DMS79 treated with DMSO at 0.1 percent for 48 hours (cell line): ENCODE measurements around the gene SAMD4A.

Experiments used
- DNase-seq: peaks from one replicate; lab custom pipeline; 2025; lab: John Stamatoyannopoulos, UW

SAMD4A gene

GRCh38 chr14:54565785-54566409 is 1.0 kb upstream of the SAMD4A start:
- peak; percentile 37 for DNase-seq

- peak; percentile 33 for DNase-seq
Observed at GRCh38 chr14:54567224-54567638, 303 bp downstream of the SAMD4A start.

GRCh38 chr14:54567639-54568561 is 972 bp downstream of the SAMD4A start:
- DNase-seq, result peak; percentile 44

- DNase-seq, result no peak
Observed at GRCh38 chr14:54568821-54569595, 2.1 kb downstream of the SAMD4A start.

GRCh38 chr14:54570047-54570446 is 3.1 kb downstream of the SAMD4A start:
- no peak for DNase-seq

GRCh38 chr14:54570631-54571415 is 3.9 kb downstream of the SAMD4A start:
- DNase-seq, result no peak

GRCh38 chr14:54572316-54572715 is 5.4 kb downstream of the SAMD4A start:
- no peak for DNase-seq

GRCh38 chr14:54574528-54574927 is 7.6 kb downstream of the SAMD4A start:
- DNase-seq, result no peak

GRCh38 chr14:54577494-54577893 is 10.6 kb downstream of the SAMD4A start:
- DNase-seq, result no peak

GRCh38 chr14:54577977-54578376 is 11.0 kb downstream of the SAMD4A start:
- no peak for DNase-seq

- DNase-seq, result no peak
Observed at GRCh38 chr14:54579621-54580020, 12.7 kb downstream of the SAMD4A start.

- DNase-seq, result no peak
Observed at GRCh38 chr14:54580933-54581332, 14.0 kb downstream of the SAMD4A start.

GRCh38 chr14:54582334-54582733 is 15.4 kb downstream of the SAMD4A start:
- no peak for DNase-seq

- no peak for DNase-seq
Observed at GRCh38 chr14:54584097-54584496, 17.2 kb downstream of the SAMD4A start.

GRCh38 chr14:54585214-54585613 is 18.3 kb downstream of the SAMD4A start:
- no peak for DNase-seq

GRCh38 chr14:54589076-54589475 is 22.1 kb downstream of the SAMD4A start:
- DNase-seq, result no peak

- no peak for DNase-seq
Observed at GRCh38 chr14:54589843-54590242, 22.9 kb downstream of the SAMD4A start.

- no peak for DNase-seq
Observed at GRCh38 chr14:54590481-54590880, 23.6 kb downstream of the SAMD4A start.

- DNase-seq, result no peak
Observed at GRCh38 chr14:54591461-54591860, 24.5 kb downstream of the SAMD4A start.

- no peak for DNase-seq
Observed at GRCh38 chr14:54591866-54592265, 24.9 kb downstream of the SAMD4A start.

- no peak for DNase-seq
Observed at GRCh38 chr14:54593860-54594259, 26.9 kb downstream of the SAMD4A start.

GRCh38 chr14:54594537-54594936 is 27.6 kb downstream of the SAMD4A start:
- DNase-seq, result no peak
